Vagina (tissue), 2 donors: ENCODE results near the gene PAX9. TPM values are rescaled to one million over a fixed set of nuclear protein-coding genes. Genes with fewer than 3 reads are reported as not detected.
A peak's percentile ranks its signal among the peaks of the same experiment; 100 is the strongest.

Experiments
- DNase-seq, 2 donors: peaks; one replicate each; pipeline ENCODE4 v3.0.0-alpha.2; 2017; ENCODE audit errors: extremely low spot score in 2 of 2
- H3K27ac ChIP-seq: fragments of 200-600 bp; sonication (generic); one replicate; pipeline ENCODE4 v1.5.1; 2019
- H3K27me3 ChIP-seq: fragments of 200-600 bp; sonication (generic); one replicate; pipeline ENCODE4 v1.5.1; 2019
- H3K36me3 ChIP-seq, 2 donors: fragments of 200-600 bp; sonication (generic); one replicate each; pipeline ENCODE4 v1.5.1; 2017 to 2019
- H3K4me1 ChIP-seq: fragments of 200-600 bp; sonication (generic); one replicate; pipeline ENCODE4 v1.5.1; 2019
- H3K4me3 ChIP-seq, 2 donors: fragments of 200-600 bp; sonication (generic); 1 replicate in 1 of 2; 2 replicates in 1 of 2; pipeline ENCODE4 v1.5.1; 2016 to 2019
- H3K9me3 ChIP-seq: fragments of 200-600 bp; sonication (generic); one replicate; pipeline ENCODE4 v1.5.1; 2019
- CTCF ChIP-seq, 3 experiments: fragments of 450-650 bp in 2 of 3; fragments of 200-600 bp in 1 of 3; sonication (generic) in 1 of 3; IDR thresholded peaks; one replicate each; pipeline ENCODE4 v1.5.1; 2017 to 2019; ENCODE audit warnings: antibody characterized with exemption in 3 of 3, mild to moderate bottlenecking in 2 of 3, moderate library complexity in 2 of 3
- POLR2A ChIP-seq, 2 donors: fragments of 450-650 bp; IDR thresholded peaks; one replicate each; pipeline ENCODE4 v1.6.1; 2017; ENCODE audit warnings: antibody characterized with exemption in 2 of 2, mild to moderate bottlenecking in 2 of 2, moderate library complexity in 2 of 2
- POLR2AphosphoS5 ChIP-seq, 2 donors: sonication (generic); formaldehyde crosslinking; IDR thresholded peaks; one replicate each; pipeline ENCODE4 v1.9.0; 2017; ENCODE audit warnings: antibody characterized with exemption in 2 of 2, mild to moderate bottlenecking in 2 of 2, low read depth in 1 of 2; ENCODE audit not compliant: insufficient read depth in 1 of 2
- intact Hi-C: fragments of 100-400 bp; cut with DNase I; formaldehyde crosslinking; loops from one replicate; pipeline ENCODE4 v1.15.1; 2023
- total RNA-seq: library from RNA; depleted of rRNA; stranded (reverse); fragments of >200 nt; gene quantifications from one replicate; pipeline ENCODE4 v1.2.3, GENCODE V29; 2016

Gene PAX9
- total RNA-seq, 1 donor from 2014 or later: 1.5 TPM

- H3K4me3 ChIP-seq: peak overlapping the region; percentile 2 to 42
- H3K9me3 ChIP-seq: no peaks in the 10 kb centered on the region
- intact Hi-C loops: no loop called here
- H3K27ac ChIP-seq: no peak overlapping the region
- TF ChIP-seq POLR2A (IDR thresholded peaks at IDR 0.05) (no peak), POLR2AphosphoS5 (IDR thresholded peaks at IDR 0.05; ENCODE audit: insufficient read depth in 1 of 2, low read depth in 1 of 2) (no peak), CTCF (IDR thresholded peaks at IDR 0.05) (no peak)
- no peak for DNase-seq
- no peaks in the 10 kb centered on the region for H3K36me3 ChIP-seq
- H3K27me3 ChIP-seq: no peaks in the 10 kb centered on the region
- peaks cover 14% of the 10 kb centered on the region for H3K4me1 ChIP-seq
These were observed 14.8 kb upstream of the PAX9 start for GRCh38 chr14:36646664-36647416.

- no peaks in the 10 kb centered on the region for H3K27me3 ChIP-seq
These were observed 14.2 kb upstream of the PAX9 start for GRCh38 chr14:36647417-36647823.

GRCh38 chr14:36647824-36648753, 13.6 kb upstream of the PAX9 start:
- DNase-seq: no peak
- Histone ChIP-seq H3K4me1 (peaks cover 14% of the 10 kb centered on the region), H3K9me3 (no peaks in the 10 kb centered on the region), H3K36me3 (no peaks in the 10 kb centered on the region), H3K27me3 (no peaks in the 10 kb centered on the region), H3K4me3 (peak overlapping the region; percentile 2 to 42), H3K27ac (no peak overlapping the region)
- intact Hi-C loops: no loop called here
- TF ChIP-seq POLR2AphosphoS5 (IDR thresholded peaks at IDR 0.05; ENCODE audit: insufficient read depth in 1 of 2, low read depth in 1 of 2) (no peak), CTCF (IDR thresholded peaks at IDR 0.05) (no peak), POLR2A (IDR thresholded peaks at IDR 0.05) (no peak)

More at GRCh38 chr14:36647417-36647823, 14.2 kb upstream of the PAX9 start:
- H3K4me1 ChIP-seq: peaks cover 14% of the 10 kb centered on the region
- TF ChIP-seq POLR2AphosphoS5 (IDR thresholded peaks at IDR 0.05; ENCODE audit: insufficient read depth in 1 of 2, low read depth in 1 of 2): no peak
- TF ChIP-seq CTCF (IDR thresholded peaks at IDR 0.05): no peak
- TF ChIP-seq POLR2A (IDR thresholded peaks at IDR 0.05): no peak
- H3K9me3 ChIP-seq: no peaks in the 10 kb centered on the region
- H3K27ac ChIP-seq: no peak overlapping the region
- H3K4me3 ChIP-seq: peak overlapping the region; percentile 2 to 42
- no peak for DNase-seq
- intact Hi-C loops: no loop called here
- no peaks in the 10 kb centered on the region for H3K36me3 ChIP-seq

- no peak for TF ChIP-seq POLR2A (IDR thresholded peaks at IDR 0.05)
- no peak for TF ChIP-seq CTCF (IDR thresholded peaks at IDR 0.05)
- TF ChIP-seq POLR2AphosphoS5 (IDR thresholded peaks at IDR 0.05; ENCODE audit: insufficient read depth in 1 of 2, low read depth in 1 of 2): no peak
- Histone ChIP-seq H3K4me1 (peaks cover 14% of the 10 kb centered on the region), H3K27ac (no peak overlapping the region), H3K9me3 (no peaks in the 10 kb centered on the region), H3K4me3 (no peak overlapping the region), H3K36me3 (no peaks in the 10 kb centered on the region), H3K27me3 (peaks cover 14% of the 10 kb centered on the region)
- intact Hi-C loops: no loop called here
- no peak for DNase-seq
These were observed 11.6 kb upstream of the PAX9 start for GRCh38 chr14:36649872-36650650.
